Mucosa of descending colon (tissue), 3 donors: Measurements from ENCODE around the gene RTF2. TPM values are rescaled to one million over a fixed set of nuclear protein-coding genes. Genes with fewer than 3 reads are reported as not detected.

Source experiments
- ATAC-seq: fragments of 200-7000 bp; cut with Tn5 transposase; one replicate; pipeline ENCODE4 v1.9.1; 2020; ENCODE audit warnings: mild to moderate bottlenecking, moderate library complexity
- DNase-seq, 3 donors: peaks; one replicate each; pipeline ENCODE4 v3.0.0-alpha.2; 2020
- H3K36me3 ChIP-seq: fragments of 200-600 bp; one replicate; pipeline ENCODE4 v1.8.0; 2021; ENCODE audit warnings: low read depth, mild to moderate bottlenecking
- H3K4me1 ChIP-seq: fragments of 200-600 bp; one replicate; pipeline ENCODE4 v1.8.0; 2021; ENCODE audit warnings: low read depth, mild to moderate bottlenecking
- H3K4me3 ChIP-seq: fragments of 200-600 bp; one replicate; pipeline ENCODE4 v1.8.0; 2021; ENCODE audit warnings: mild to moderate bottlenecking
- H3K9me3 ChIP-seq: fragments of 200-600 bp; one replicate; pipeline ENCODE4 v1.8.0; 2021; ENCODE audit warnings: mild to moderate bottlenecking
- CTCF ChIP-seq: fragments of 200-600 bp; IDR thresholded peaks from one replicate; pipeline ENCODE4 v1.8.0; 2022; ENCODE audit warnings: antibody characterized with exemption, mild to moderate bottlenecking
- intact Hi-C, 2 donors: fragments of 100-400 bp; cut with DNase I in 1 of 2; cut with micrococcal nuclease in 1 of 2; formaldehyde crosslinking; loops; one replicate each; pipeline versions ENCODE4 v1.11.0 to v1.11.1; 2022; cut with DNase I, micrococcal nuclease
- total RNA-seq, 3 donors: library from RNA; stranded (reverse); fragmentation: NEBNext Ultra II Directional in 2 of 3; extraction: Animal tissue kit (Norgen Biotek cat#: 25700) in 2 of 3; gene quantifications; one replicate each; pipeline versions ENCODE4 v1.2.1 to v1.2.4, GENCODE V29; 2021 to 2023
- donor health status: DM: no; HTN: no; CAD: no; lungs with moderate emphysema.
- donor health status: DM: no; HTN: no; CAD: no.
- donor health status: DM: no; HTN: yes; CAD: no.

RTF2 gene
- total RNA-seq, 3 donors from 2014 or later = 74.5 to 87.0 (median 76.4) TPM

DNA sequence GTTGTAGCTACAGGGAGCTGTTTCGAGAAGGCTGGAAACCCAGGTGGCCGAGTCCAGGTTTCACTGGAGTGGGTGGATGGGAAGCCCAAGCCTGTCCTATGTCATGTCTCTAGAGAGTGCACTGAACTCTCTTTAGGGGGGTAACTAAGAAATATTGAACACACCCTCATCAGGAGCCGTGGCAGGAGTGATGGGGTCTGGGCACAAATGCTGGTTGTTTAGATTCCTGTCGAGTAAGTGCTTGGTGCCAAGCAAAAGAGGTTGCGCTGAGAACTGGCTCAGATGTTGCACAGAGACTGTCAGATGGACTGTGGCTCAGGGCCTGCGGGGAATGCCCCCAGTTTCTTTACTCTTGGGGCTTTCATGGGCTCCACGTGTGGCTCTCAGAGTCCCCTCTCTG, 48.8 kb downstream of the RTF2 start:
- no peak for TF ChIP-seq CTCF

DNA sequence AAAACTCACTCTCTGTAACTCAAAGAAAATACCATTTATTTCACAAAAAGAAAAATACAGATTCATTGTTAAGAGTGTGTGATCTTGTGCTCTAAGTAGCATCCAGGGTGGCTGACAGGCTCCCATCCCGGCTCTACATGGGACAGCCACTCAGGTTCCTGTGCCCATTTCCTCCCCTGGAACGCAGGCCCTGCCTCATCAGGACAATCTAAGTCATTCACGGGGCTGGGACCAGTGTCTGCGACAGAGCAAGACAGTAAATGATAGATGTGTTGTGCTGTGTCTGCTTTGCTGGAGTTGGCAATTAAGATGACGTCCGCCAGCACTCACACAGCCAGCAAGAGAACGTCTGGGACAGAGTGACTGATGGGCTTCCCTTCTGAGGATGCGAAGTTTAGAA, 49.2 kb downstream of the RTF2 start:
- intact Hi-C loops = no loop called here
- Histone ChIP-seq H3K4me1 (no peaks in the 10 kb centered on the region), H3K9me3 (peaks cover 24% of the 10 kb centered on the region), H3K4me3 (no peak overlapping the region), H3K36me3 (peaks cover 21% of the 10 kb centered on the region)
- DNase-seq (no peak), ATAC-seq (no peak)
- TF ChIP-seq CTCF = no peak

More for the DNA sequence above, 48.8 kb downstream of the RTF2 start:
- intact Hi-C loops = no loop called here
- H3K4me1 ChIP-seq = no peaks in the 10 kb centered on the region
- H3K4me3 ChIP-seq = no peak overlapping the region
- ATAC-seq (no peak), DNase-seq (no peak)
- H3K36me3 ChIP-seq = peaks cover 21% of the 10 kb centered on the region
- H3K9me3 ChIP-seq = peaks cover 24% of the 10 kb centered on the region

GRCh38 chr20:56518126-56518525, 49.7 kb downstream of the RTF2 start:
- no peak for ATAC-seq
- Histone ChIP-seq H3K9me3 (peaks cover 24% of the 10 kb centered on the region), H3K4me1 (no peaks in the 10 kb centered on the region), H3K36me3 (peaks cover 21% of the 10 kb centered on the region), H3K4me3 (no peak overlapping the region)
- intact Hi-C loops = no loop called here
- TF ChIP-seq CTCF = no peak
- no peak for DNase-seq

DNA sequence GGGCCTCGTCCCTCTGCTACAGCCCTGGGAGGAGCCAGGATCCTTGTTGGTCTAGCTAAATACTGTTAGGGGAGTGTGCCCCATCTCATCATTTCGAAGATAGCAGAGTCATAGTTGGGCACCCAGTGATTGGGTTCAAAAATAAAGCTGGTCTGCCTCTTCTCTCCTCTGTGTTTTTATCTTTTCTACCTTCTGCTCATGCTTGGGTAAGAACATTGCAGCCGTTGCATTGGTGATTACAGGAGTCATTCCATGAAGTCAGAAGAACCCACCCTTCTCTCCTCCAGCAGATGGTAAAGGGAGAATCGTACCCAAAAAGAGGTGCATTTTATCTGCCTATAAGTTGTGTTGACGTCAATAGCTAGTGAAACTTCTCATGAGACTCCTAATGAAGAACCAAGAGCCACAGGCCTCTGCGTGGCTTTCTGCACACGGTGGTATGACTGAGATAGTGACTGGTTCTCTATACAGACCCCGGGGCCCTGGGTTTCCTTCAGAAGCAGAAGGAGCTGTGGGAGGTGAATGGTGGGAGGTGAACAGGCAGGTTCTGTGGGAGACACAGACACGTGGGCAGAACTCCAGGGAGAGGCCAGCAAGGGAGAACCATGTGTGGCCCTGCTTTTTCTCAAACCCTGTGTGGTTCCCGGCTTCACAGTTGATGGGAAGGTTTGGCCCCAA, 50.4 kb downstream of the RTF2 start:
- Histone ChIP-seq H3K9me3 (peaks cover 24% of the 10 kb centered on the region), H3K4me3 (no peak overlapping the region), H3K36me3 (peaks cover 21% of the 10 kb centered on the region), H3K4me1 (no peaks in the 10 kb centered on the region)
- DNase-seq (no peak), ATAC-seq (no peak)
- TF ChIP-seq CTCF = no peak
- intact Hi-C loops = no loop called here

DNA sequence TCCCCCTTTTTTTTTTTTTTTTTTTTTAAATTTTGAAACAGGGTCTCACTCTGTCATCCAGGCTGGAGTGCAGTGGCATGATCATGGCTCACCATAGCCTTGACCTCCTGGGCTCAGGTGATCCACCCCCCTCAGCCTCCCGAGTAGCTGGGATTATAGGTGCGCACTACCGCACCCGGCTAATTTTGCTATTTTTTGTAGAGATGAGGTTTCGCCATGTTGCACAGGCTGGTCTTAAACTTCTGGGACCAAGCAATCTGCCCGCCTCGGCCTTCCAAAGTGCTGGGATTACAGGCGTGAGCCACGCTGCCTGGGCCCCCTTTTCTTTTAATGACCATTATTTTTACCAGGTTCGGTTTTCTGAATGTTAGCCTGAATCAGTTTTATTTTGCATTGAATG, 51.1 kb downstream of the RTF2 start:
- intact Hi-C loops = no loop called here
- peaks cover 21% of the 10 kb centered on the region for H3K36me3 ChIP-seq
- no peak for DNase-seq

More for the DNA sequence above, 51.1 kb downstream of the RTF2 start:
- ATAC-seq = no peak
- H3K4me3 ChIP-seq = no peak overlapping the region
- no peak for TF ChIP-seq CTCF
- H3K9me3 ChIP-seq = peaks cover 24% of the 10 kb centered on the region
- no peaks in the 10 kb centered on the region for H3K4me1 ChIP-seq
